Activated naive CD4-positive, alpha-beta T cell treated with anti-CD3 and anti-CD28 coated beads, Interleukin-2, amount 50 U/mL, for 72 hours (primary cell): ENCODE data around the gene PITHD1. TPM values are rescaled to one million over a fixed set of nuclear protein-coding genes. Genes with fewer than 3 reads are reported as not detected.
"Not testable (repeated sequence)": the region's sequence is repeated elsewhere in the genome, so short reads cannot be mapped to it uniquely, and the experiment has no call there.

ENCODE experiments used
- ATAC-seq, 2 donors: fragments of 150-1000 bp; cut with Tn5 transposase; 2 replicates each; pipeline ENCODE4 v1.10.0; 2021; ENCODE audit warnings: mild to moderate bottlenecking in 2 of 2, moderate library complexity in 2 of 2
- DNase-seq, 2 donors: peaks; one replicate each; pipeline ENCODE4 v3.0.0; 2021 to 2022; ENCODE audit warnings: low spot score in 2 of 2
- H3K27ac Mint-ChIP-seq, 2 donors: one replicate each; pipeline ENCODE4 v1.8.0; 2022; ENCODE audit warnings: mild to moderate bottlenecking in 2 of 2, mixed read lengths in 2 of 2
- H3K36me3 Mint-ChIP-seq, 2 donors: one replicate each; pipeline ENCODE4 v1.8.0; 2022; ENCODE audit warnings: mixed read lengths in 2 of 2
- H3K9me3 Mint-ChIP-seq, 2 donors: one replicate each; pipeline ENCODE4 v1.8.0; 2022; ENCODE audit warnings: mixed read lengths in 2 of 2
- total RNA-seq, 2 donors: library from RNA; stranded (reverse); gene quantifications; one replicate each; pipeline ENCODE4 v1.2.3, GENCODE V29; 2022

Gene PITHD1
- total RNA-seq, 2 donors from 2014 or later, result 68.6 to 94.7 TPM

- Mint-ChIP-seq H3K27ac (peak overlapping the region; percentile 64 to 65), H3K36me3 (peaks cover 7 to 14% of the 10 kb centered on the region in 2 donors), H3K9me3 (no peaks in the 10 kb centered on the region)
- DNase-seq (peak in 1 of 2 donors; percentile 30), ATAC-seq (peak in 1 of 2 donors; percentile 11)
These were observed 15.0 kb downstream of the PITHD1 start for GRCh38 chr1:23793018-23793781.

DNA sequence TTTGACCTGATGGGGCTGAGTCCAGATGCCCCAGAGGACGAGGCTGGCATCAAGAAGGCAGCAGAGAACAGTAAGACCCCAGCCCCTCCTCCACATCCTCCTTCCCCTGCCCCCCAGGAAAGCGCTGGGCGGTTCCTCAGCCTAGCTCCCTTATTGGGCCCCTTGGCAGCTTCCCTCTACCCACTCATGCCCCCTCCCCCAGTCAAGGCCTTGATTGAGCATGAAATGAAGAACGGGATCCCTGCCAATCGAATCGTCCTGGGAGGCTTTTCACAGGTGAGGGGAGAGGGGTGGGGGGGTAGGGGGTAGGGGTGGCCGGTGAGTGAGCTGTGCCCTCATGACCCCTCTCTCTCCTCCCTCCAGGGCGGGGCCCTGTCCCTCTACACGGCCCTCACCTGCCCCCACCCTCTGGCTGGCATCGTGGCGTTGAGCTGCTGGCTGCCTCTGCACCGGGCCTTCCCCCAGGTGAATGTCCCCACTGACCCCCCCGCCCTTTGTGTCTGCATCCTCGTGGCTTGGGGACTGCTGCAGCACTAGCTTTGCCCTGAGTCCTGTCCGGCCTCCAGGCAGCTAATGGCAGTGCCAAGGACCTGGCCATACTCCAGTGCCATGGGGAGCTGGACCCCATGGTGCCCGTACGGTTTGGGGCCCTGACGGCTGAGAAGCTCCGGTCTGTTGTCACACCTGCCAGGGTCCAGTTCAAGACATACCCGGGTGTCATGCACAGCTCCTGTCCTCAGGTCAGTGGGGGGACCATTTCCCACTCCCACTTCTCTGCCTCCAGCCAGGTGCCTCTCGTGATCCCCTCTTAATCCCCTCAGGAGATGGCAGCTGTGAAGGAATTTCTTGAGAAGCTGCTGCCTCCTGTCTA, 15.9 kb downstream of the PITHD1 start:
- peak overlapping the region; percentile 22 to 64 for H3K27ac Mint-ChIP-seq
- no peak for DNase-seq
- peaks cover 7 to 17% of the 10 kb centered on the region in 2 donors for H3K36me3 Mint-ChIP-seq
- H3K9me3 Mint-ChIP-seq, result no peaks in the 10 kb centered on the region
- ATAC-seq, result no peak

- Mint-ChIP-seq H3K36me3 (peaks cover 10 to 19% of the 10 kb centered on the region in 2 donors), H3K27ac (peak overlapping the region; percentile 36 to 59)
- ATAC-seq, result not testable (repeated sequence)
These were observed 16.5 kb downstream of the PITHD1 start for GRCh38 chr1:23794732-23795182.

GRCh38 chr1:23795676-23796465, 17.7 kb downstream of the PITHD1 start:
- no peak for ATAC-seq
- no peaks in the 10 kb centered on the region for H3K9me3 Mint-ChIP-seq

More at GRCh38 chr1:23794732-23795182, 16.5 kb downstream of the PITHD1 start:
- DNase-seq, H3K9me3 Mint-ChIP-seq: not testable (repeated sequence)

GRCh38 chr1:23796466-23797271, 18.5 kb downstream of the PITHD1 start:
- no peak for ATAC-seq
- no peaks in the 10 kb centered on the region for H3K9me3 Mint-ChIP-seq
- no peak for DNase-seq
- H3K36me3 Mint-ChIP-seq, result peaks cover 7 to 12% of the 10 kb centered on the region in 2 donors
- no peak overlapping the region for H3K27ac Mint-ChIP-seq

More at GRCh38 chr1:23795676-23796465, 17.7 kb downstream of the PITHD1 start:
- DNase-seq, result no peak
- H3K27ac Mint-ChIP-seq, result peak overlapping the region; percentile 59 to 80
- H3K36me3 Mint-ChIP-seq, result peaks cover 13 to 20% of the 10 kb centered on the region in 2 donors

DNA sequence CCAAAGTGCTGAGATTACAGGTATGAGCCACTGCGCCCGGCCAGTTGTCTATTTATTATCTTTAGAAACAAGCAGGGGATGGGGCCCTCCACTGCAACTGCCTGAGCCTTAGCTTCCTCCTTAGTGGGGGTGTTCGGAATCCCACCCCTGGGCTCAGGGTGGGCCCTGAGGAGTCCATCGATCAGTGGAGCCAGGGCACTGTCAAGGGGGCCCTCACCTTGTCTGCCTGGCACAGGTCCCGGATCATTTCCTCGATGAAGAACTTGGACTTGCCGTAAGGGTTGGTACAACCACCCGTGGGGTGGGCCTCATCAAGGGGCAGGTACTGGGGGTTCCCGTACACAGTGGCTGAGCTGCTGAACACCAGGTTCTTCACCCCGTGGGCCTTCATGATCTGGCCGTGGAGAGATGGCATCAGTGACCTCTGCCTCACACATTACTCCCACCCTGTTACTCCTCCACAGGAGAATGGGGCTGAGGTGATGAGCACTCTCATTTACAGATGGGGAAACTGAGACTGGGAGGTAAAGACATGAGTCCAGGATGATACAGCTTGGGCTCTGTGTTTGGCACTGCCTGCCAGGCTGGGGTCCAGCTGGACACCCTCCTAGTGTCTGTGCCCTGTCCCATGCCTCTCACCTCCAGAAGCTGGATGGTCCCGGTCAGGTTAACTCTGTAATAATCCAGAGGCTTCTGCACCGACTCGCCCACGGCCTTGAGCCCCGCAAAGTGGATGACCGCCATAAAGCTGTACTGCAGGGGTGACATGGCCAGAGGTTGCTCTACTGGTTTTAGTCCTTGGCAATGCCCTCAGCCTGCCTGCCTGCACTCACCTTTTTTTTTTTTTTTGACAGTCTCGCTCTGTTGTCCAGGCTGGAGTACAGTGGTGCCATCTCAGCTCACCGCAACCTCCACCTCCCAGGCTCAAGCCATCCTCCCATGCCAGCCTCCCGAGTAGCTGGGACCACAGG, 19.5 kb downstream of the PITHD1 start:
- Mint-ChIP-seq H3K36me3 (peaks cover 6 to 10% of the 10 kb centered on the region in 2 donors), H3K27ac (peak overlapping the region; percentile 50 to 92), H3K9me3 (no peaks in the 10 kb centered on the region)
- no peak for DNase-seq
- ATAC-seq, result no peak

GRCh38 chr1:23798662-23799142, 20.5 kb downstream of the PITHD1 start:
- H3K27ac Mint-ChIP-seq, result peak overlapping the region; percentile 50 to 92
- DNase-seq (peak in 1 of 2 donors; percentile 26), ATAC-seq (no peak)
- no peaks in the 10 kb centered on the region for H3K9me3 Mint-ChIP-seq
- peaks cover 6 to 10% of the 10 kb centered on the region in 2 donors for H3K36me3 Mint-ChIP-seq

DNA sequence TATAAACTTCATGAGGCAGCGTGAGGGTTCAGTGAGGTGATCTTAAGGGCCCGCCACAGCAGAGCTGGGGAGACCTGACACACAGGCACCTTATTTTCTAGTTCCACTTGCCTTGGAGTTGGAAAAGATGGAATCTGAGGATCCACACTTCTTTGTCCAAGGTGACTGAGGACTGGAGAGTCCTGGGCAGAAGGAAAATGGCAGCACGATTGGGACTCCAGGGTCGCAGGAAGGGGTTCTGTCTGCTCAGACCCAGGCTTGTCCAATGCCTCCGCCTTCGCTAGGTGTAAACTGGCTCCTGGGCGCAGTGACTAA, 21.0 kb downstream of the PITHD1 start:
- no peaks in the 10 kb centered on the region for H3K9me3 Mint-ChIP-seq
- H3K36me3 Mint-ChIP-seq, result peaks cover 6 to 10% of the 10 kb centered on the region in 2 donors
- ATAC-seq (no peak), DNase-seq (no peak)
- H3K27ac Mint-ChIP-seq, result peak overlapping the region in 1 of 2 donors; percentile 92

- H3K36me3 Mint-ChIP-seq, result peaks cover 6 to 10% of the 10 kb centered on the region in 2 donors
- peak overlapping the region; percentile 92 to 97 for H3K27ac Mint-ChIP-seq
- H3K9me3 Mint-ChIP-seq, result no peaks in the 10 kb centered on the region
- ATAC-seq, result peak; percentile 12 to 62
- peak; percentile 27 to 75 for DNase-seq
These were observed 21.6 kb downstream of the PITHD1 start for GRCh38 chr1:23799570-23800399.

GRCh38 chr1:23800400-23801337, 22.5 kb downstream of the PITHD1 start, which contains the start of gene GALE:
Gene GALE, minus strand, starts transcription at chr1:23800754. Its CDS starts 1,747 bp downstream, at chr1:23799007.
- Mint-ChIP-seq H3K36me3 (peaks cover 6 to 10% of the 10 kb centered on the region in 2 donors), H3K27ac (peak within 1 kb of the TSS; percentile 92 to 97), H3K9me3 (no peaks in the 10 kb centered on the region)
- DNase-seq (peak; percentile 94), ATAC-seq (peak; percentile 88 to 93)

GRCh38 chr1:23801338-23801748, 23.1 kb downstream of the PITHD1 start:
- no peak for ATAC-seq
- Mint-ChIP-seq H3K9me3 (no peaks in the 10 kb centered on the region), H3K36me3 (peaks cover 6 to 10% of the 10 kb centered on the region in 2 donors), H3K27ac (peak overlapping the region; percentile 55 to 92)
- DNase-seq, result no peak

DNA sequence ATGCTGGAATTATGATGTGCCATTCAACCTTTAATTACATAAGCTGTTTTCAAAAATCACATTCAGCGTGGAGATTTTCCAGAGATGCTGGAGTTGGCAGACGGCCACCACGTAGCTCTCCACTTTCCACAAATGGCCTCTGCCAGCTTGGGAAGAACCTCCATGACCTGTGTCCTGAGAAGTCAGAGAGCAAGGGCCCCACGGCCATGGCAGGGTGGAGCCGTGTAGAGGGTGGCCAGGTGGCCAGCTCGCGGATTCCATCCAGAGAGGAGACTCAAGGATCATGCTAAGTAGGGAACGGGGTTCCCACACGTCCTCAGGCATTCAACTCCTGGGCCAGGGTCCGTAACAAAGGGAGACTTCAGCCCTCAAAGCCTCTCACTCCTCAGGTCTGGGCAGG, 23.7 kb downstream of the PITHD1 start:
- peak overlapping the region in 1 of 2 donors; percentile 31 for H3K27ac Mint-ChIP-seq
- H3K36me3 Mint-ChIP-seq, result peaks cover 6 to 10% of the 10 kb centered on the region in 2 donors
- DNase-seq (no peak), ATAC-seq (no peak)
- no peaks in the 10 kb centered on the region for H3K9me3 Mint-ChIP-seq
